ENCODE data around the gene JAK3.

DNA sequence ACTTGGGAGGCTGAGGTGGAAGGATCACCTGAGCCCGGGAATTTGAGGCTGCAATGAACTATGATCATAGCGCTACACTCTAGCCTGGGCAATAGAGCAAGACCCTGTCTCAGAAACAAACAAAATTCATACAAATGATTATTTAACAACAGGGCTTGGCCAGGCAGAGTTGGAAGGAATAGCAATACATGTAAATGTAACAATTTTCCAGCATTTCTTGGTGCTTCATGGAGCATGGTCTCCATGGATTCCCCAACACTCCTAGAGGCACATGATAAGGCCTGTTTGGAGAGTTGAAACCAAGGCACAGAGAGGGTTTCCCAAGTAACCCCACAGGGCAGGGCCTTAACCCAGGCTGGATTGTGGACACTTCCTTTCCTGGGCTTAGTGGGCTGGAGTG lies 36.7 kb downstream of the JAK3 start:
- TF ChIP-seq, protein P1, sequence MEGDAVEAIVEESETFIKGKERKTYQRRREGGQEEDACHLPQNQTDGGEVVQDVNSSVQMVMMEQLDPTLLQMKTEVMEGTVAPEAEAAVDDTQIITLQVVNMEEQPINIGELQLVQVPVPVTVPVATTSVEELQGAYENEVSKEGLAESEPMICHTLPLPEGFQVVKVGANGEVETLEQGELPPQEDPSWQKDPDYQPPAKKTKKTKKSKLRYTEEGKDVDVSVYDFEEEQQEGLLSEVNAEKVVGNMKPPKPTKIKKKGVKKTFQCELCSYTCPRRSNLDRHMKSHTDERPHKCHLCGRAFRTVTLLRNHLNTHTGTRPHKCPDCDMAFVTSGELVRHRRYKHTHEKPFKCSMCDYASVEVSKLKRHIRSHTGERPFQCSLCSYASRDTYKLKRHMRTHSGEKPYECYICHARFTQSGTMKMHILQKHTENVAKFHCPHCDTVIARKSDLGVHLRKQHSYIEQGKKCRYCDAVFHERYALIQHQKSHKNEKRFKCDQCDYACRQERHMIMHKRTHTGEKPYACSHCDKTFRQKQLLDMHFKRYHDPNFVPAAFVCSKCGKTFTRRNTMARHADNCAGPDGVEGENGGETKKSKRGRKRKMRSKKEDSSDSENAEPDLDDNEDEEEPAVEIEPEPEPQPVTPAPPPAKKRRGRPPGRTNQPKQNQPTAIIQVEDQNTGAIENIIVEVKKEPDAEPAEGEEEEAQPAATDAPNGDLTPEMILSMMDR (IDR thresholded peaks at IDR 0.05; ENCODE audit: low read depth, low read length): no peak
- TF ChIP-seq EZH2phosphoT487 (IDR thresholded peaks at IDR 0.05; ENCODE audit: low read depth): no peak

Data from OCI-LY3 (cell line).